GM18519 (cell line): ENCODE measurements around the gene NACC2.

Experiments used
- ATAC-seq: cut with Tn5 transposase; IDR thresholded peaks from one replicate; pipeline ENCODE4 v1.9.1; 2021; ENCODE audit warnings: mild to moderate bottlenecking, moderate library complexity; ENCODE audit not compliant: unreplicated experiment, low FRiP score

The NACC2 gene

GRCh38 chr9:136131629-136132511 lies 36.8 kb upstream of the NACC2 start:
- ATAC-seq, result no peak

GRCh38 chr9:136129176-136129575 lies 34.1 kb upstream of the NACC2 start:
- no peak for ATAC-seq

GRCh38 chr9:136128436-136128835 lies 33.3 kb upstream of the NACC2 start:
- no peak for ATAC-seq

GRCh38 chr9:136127313-136127712 lies 32.2 kb upstream of the NACC2 start:
- ATAC-seq, result no peak

- ATAC-seq, result no peak
These were observed 30.0 kb upstream of the NACC2 start for GRCh38 chr9:136124976-136125692.

- ATAC-seq, result no peak
These were observed 27.6 kb upstream of the NACC2 start for GRCh38 chr9:136122425-136123383.

- no peak for ATAC-seq
These were observed 26.7 kb upstream of the NACC2 start for GRCh38 chr9:136121801-136122200.

- ATAC-seq, result no peak
These were observed 25.4 kb upstream of the NACC2 start for GRCh38 chr9:136120438-136120844.

GRCh38 chr9:136119883-136120393 lies 24.8 kb upstream of the NACC2 start:
- ATAC-seq, result no peak

- ATAC-seq, result no peak
These were observed 24.2 kb upstream of the NACC2 start for GRCh38 chr9:136119061-136119882.

- ATAC-seq, result peak; percentile 57
These were observed 23.4 kb upstream of the NACC2 start, which contains the start of gene TMEM250 for GRCh38 chr9:136118320-136119060. Gene TMEM250 (minus strand): TSS chr9:136118875. CDS start chr9:136116900, 1,975 bp downstream.

GRCh38 chr9:136117916-136118319 lies 22.8 kb upstream of the NACC2 start:
- ATAC-seq, result no peak

- ATAC-seq, result no peak
These were observed 22.3 kb upstream of the NACC2 start for GRCh38 chr9:136117291-136117915.

- no peak for ATAC-seq
These were observed 21.4 kb upstream of the NACC2 start for GRCh38 chr9:136116360-136117098.

- no peak for ATAC-seq
These were observed 20.7 kb upstream of the NACC2 start for GRCh38 chr9:136115641-136116359.

- ATAC-seq, result no peak
These were observed 20.1 kb upstream of the NACC2 start for GRCh38 chr9:136115206-136115605.

- ATAC-seq, result no peak
These were observed 19.5 kb upstream of the NACC2 start for GRCh38 chr9:136114610-136115009.
